ENCODE results near the gene SLC35E1. TPM values are rescaled to one million over a fixed set of nuclear protein-coding genes. Genes with fewer than 3 reads are reported as not detected.
"Not testable (repeated sequence)": the region's sequence is repeated elsewhere in the genome, so short reads cannot be mapped to it uniquely, and the experiment has no call there.

Gene SLC35E1
- total RNA-seq, 4 donors from 2014 or later = 30.7 to 43.2 (median 39.2) TPM

DNA sequence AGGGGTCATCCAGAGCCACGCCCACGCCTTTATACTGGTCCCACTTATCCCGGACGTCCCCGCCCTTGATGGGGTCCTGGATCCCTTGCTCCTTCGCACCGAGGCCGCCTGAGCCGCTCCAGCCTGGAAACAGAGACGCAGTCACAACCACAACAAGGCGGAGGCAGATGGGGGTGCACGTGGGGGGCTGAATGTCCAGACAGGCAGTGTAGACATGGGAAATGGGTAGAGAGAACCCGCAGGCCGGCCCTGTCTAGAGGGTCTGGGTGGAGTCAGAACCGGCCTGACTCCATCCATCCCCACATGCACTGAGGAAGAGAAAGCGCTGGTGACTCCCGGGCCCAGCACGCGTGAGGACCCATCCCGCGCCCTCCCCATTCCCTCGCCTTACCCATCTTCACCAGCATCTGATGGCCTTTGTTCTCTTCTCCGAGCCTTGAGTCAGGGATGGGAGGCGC is 53.0 kb downstream of the SLC35E1 start:
- no peak overlapping the region for H3K4me3 ChIP-seq (ENCODE audit: low read depth, poor library complexity, severe bottlenecking)
- DNase-seq (ENCODE audit: low spot score in 2 of 2) = no peak
- 93% methylated on average over 15 to 19 of the region's 24 CpGs for WGBS, 2 donors
- intact Hi-C loops (cut with DNase I; ENCODE audit: low total_unique reads) = no loop called here
- TF ChIP-seq, protein P1, sequence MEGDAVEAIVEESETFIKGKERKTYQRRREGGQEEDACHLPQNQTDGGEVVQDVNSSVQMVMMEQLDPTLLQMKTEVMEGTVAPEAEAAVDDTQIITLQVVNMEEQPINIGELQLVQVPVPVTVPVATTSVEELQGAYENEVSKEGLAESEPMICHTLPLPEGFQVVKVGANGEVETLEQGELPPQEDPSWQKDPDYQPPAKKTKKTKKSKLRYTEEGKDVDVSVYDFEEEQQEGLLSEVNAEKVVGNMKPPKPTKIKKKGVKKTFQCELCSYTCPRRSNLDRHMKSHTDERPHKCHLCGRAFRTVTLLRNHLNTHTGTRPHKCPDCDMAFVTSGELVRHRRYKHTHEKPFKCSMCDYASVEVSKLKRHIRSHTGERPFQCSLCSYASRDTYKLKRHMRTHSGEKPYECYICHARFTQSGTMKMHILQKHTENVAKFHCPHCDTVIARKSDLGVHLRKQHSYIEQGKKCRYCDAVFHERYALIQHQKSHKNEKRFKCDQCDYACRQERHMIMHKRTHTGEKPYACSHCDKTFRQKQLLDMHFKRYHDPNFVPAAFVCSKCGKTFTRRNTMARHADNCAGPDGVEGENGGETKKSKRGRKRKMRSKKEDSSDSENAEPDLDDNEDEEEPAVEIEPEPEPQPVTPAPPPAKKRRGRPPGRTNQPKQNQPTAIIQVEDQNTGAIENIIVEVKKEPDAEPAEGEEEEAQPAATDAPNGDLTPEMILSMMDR (IDR thresholded peaks at IDR 0.05) = no peak
- no peak for TF ChIP-seq POLR2A (IDR thresholded peaks at IDR 0.05)

DNA sequence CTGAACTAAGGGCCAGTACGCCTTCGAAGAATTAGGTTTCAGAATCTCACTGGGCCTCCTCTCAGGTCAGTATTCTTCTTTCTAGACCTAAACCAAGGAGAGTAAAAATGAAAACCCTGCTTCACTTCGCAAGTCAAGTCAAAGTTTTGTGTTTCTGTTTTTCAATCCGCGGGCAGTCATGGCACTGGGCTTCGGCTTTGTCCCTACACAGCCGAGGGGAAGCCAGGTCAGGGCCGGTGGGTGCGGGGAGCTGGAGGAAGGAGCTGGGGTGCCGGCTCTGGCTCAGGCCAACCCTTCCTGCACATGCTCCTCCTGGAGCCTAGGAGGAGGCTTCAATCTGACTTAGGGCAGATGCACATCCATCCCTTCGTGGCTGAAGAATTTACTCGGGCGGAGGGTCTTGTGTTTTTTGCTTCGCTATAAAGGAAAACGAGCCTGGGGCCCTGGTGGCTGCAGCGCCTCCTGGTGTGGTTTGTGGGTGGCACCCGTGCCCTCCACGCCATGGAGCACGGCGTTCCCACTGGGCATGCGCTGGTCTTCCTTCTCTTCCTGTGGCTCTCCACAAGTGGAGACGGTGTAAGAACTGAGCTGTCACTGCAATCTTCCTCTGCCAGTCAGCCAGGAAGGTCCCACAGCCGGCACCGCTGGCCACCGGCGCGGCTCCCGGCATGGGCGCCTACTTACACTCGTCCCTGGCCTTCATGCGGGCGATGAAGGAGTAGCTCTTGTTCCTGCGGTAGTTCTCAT is 53.6 kb downstream of the SLC35E1 start:
- TF ChIP-seq, protein P1 (IDR thresholded peaks at IDR 0.05) = no peak
- TF ChIP-seq POLR2A (IDR thresholded peaks at IDR 0.05) = no peak
- WGBS, 2 donors = 84 to 90% methylated on average over 28 to 33 of the region's 33 CpGs
- intact Hi-C loops (cut with DNase I; ENCODE audit: low total_unique reads) = no loop called here

GRCh38 chr19:16518061-16518460 is 54.2 kb downstream of the SLC35E1 start:
- no peak for TF ChIP-seq POLR2A (IDR thresholded peaks at IDR 0.05)
- TF ChIP-seq, protein P1 (IDR thresholded peaks at IDR 0.05) = no peak
- 87 to 88% methylated on average over 14 of the region's 14 CpGs for WGBS, 2 donors
- intact Hi-C loops (cut with DNase I; ENCODE audit: low total_unique reads) = no loop called here
- no peak for DNase-seq (ENCODE audit: low spot score in 2 of 2)
- H3K4me3 ChIP-seq (ENCODE audit: low read depth, poor library complexity, severe bottlenecking) = no peak overlapping the region

More for the DNA sequence above, 53.6 kb downstream of the SLC35E1 start:
- no peak for DNase-seq (ENCODE audit: low spot score in 2 of 2)
- no peak overlapping the region for H3K4me3 ChIP-seq (ENCODE audit: low read depth, poor library complexity, severe bottlenecking)

DNA sequence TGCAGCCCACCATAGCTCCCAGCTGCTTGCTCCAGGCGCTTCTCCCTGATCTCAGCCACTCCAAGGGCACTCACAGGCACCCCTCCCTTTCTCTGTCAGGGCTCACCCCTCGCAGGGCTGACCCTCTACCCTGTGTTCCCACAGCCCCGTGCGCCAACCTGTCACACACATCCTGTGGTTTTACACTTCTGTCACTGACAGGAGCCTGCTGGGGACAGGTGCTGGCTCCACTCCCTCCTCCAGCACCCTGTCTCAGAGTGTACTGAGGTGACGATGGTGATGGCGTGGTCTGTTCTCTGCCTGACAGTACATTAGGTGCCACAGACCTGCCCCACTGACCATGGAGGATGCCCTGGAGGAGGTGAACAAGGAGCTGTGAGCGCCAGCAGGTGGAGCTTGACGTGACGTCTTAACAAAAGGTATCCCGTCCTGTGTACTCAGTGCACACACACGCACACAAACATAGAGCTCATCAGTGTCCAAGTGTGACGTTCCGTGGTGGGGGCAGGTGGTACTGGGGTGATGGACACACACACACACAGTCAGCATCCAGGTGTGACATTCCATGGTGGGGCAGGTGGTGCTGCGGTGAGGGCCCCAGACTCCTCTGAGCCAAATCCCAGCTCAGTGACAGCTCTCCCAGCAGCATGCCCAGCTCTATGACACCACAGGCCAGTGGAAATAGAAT is 55.1 kb downstream of the SLC35E1 start:
- intact Hi-C loops (cut with DNase I; ENCODE audit: low total_unique reads) = no loop called here
- H3K4me3 ChIP-seq (ENCODE audit: low read depth, poor library complexity, severe bottlenecking) = no peak overlapping the region
- DNase-seq (ENCODE audit: low spot score in 2 of 2) = no peak
- TF ChIP-seq, protein P1 (IDR thresholded peaks at IDR 0.05) = no peak
- no peak for TF ChIP-seq POLR2A (IDR thresholded peaks at IDR 0.05)
- WGBS, 2 donors = 83 to 84% methylated on average over 11 to 14 of the region's 14 CpGs

- intact Hi-C loops (cut with DNase I; ENCODE audit: low total_unique reads) = no loop called here
- DNase-seq (ENCODE audit: low spot score in 2 of 2) = no peak
- WGBS, 2 donors = 69 to 79% methylated on average over 15 of the region's 15 CpGs
- no peak overlapping the region for H3K4me3 ChIP-seq (ENCODE audit: low read depth, poor library complexity, severe bottlenecking)
- TF ChIP-seq POLR2A (IDR thresholded peaks at IDR 0.05) = no peak
These were observed 55.8 kb downstream of the SLC35E1 start for GRCh38 chr19:16516381-16516780.

DNA sequence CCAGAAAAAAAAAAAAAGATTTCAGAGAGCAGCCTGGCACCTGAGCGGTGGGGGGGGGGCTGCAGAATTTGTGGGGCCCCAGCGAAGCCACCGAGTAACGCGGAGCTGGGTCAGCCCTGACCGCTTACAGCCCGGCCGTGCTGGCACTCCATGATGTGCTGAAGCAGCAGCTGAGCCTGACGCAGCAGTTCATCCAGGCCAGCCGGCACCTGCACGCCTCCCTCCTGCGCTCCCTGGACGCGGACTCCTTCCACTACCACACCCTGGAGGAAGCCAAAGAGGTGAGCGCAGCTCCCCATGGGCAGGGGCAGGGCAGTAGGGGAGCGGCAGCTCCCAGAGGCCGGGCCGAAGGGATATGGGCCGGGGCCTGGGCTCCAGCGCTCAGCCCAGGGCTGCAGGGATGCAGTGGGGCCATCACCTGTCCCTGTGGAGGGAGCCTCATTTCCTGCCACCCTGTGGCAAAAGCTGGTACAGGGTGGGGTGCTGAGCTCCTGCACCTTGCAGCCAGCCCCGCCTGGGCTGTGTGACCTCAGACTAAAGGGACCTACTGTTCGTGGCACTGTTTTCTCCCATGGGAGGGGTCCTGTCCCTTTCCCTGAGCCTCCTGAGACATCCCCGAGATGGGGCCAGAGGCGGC is 57.7 kb downstream of the SLC35E1 start:
- no peak overlapping the region for H3K4me3 ChIP-seq (ENCODE audit: low read depth, poor library complexity, severe bottlenecking)
- TF ChIP-seq, protein P1 (IDR thresholded peaks at IDR 0.05) = no peak
- intact Hi-C loops (cut with DNase I; ENCODE audit: low total_unique reads) = no loop called here
- WGBS, 2 donors = 86 to 89% methylated on average over 20 to 24 of the region's 24 CpGs
- DNase-seq (ENCODE audit: low spot score in 2 of 2) = no peak

DNA sequence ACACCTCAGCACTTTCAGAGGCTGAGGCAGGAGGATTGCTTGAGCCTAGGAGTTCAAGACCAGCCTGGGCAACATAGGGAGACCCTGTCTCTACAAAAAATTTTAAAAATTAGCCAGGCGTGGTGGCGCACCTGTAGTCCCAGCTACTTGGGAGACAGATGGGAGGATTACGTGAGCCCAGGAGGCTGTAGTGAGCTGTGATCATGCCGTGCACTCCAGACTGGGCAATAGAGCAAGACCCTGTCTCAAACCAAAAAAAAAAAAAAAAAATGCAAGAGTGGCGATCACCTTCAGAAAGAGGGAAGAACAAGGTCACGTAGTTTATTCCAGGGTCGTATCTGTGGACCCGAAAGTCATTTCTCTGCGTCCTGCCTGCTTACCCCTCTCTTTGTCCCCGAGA is 59.6 kb downstream of the SLC35E1 start:
- WGBS, 2 donors = 91 to 96% methylated on average over 10 of the region's 10 CpGs
- DNase-seq (ENCODE audit: low spot score in 2 of 2); intact Hi-C loops (cut with DNase I; ENCODE audit: low total_unique reads); H3K4me3 ChIP-seq (ENCODE audit: low read depth, poor library complexity, severe bottlenecking): not testable (repeated sequence)
